D721Med (cell line): ENCODE measurements around the gene MS4A4A.

Experiments used
- DNase-seq: peaks from one replicate; pipeline ENCODE4 v3.0.0; 2011; ENCODE audit warnings: low spot score; ENCODE audit not compliant: insufficient read length
- FAIRE-seq: peaks from 2 replicates; lab custom pipeline; 2011; peaks lifted over from hg19 to GRCh38; lab: Jason Lieb, UNC
- TF ChIP-seq, protein P1 (sequence below): IDR thresholded peaks from 2 replicates; pipeline ENCODE4 v1.5.1; 2012; ENCODE audit warnings: mild to moderate bottlenecking, control low read depth; ENCODE audit not compliant: insufficient read depth; ENCODE audit errors: missing control alignments

The MS4A4A gene

DNA sequence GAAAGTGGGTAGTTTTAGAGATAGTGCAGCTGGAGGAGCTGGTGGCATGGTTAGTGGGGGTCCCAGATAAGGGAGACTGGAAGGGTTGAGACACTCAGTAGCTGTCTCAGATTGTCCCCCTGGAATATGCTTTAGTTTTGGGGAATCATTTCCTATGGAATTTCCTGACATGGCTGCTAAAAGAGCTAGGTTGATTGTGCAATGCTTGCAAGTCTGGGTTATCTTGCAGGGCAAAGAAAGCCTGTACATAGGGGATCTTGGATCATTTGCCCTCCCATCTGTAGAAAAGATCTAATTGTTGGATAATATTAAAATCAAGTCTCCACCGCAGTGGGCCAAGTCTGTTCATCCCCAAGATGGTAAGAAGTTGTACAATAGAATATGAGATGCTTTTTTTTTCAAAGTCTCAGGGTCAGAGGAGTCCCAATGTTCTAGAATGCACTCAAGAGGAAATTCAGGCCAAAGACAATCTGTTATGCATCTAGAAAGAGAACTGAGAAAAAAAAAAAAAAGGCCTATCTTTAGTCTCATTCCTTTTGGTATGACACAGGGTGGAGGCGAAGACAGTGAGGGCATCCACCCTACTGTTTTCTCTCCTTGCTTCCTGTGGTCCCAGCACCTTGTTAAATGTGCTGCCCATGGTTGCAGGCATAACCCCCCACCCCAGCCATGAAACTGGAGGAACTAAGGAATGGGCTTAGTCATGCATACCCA is 66.8 kb downstream of the MS4A4A start:
- FAIRE-seq (no peak), DNase-seq (no peak)
- TF ChIP-seq, protein P1, sequence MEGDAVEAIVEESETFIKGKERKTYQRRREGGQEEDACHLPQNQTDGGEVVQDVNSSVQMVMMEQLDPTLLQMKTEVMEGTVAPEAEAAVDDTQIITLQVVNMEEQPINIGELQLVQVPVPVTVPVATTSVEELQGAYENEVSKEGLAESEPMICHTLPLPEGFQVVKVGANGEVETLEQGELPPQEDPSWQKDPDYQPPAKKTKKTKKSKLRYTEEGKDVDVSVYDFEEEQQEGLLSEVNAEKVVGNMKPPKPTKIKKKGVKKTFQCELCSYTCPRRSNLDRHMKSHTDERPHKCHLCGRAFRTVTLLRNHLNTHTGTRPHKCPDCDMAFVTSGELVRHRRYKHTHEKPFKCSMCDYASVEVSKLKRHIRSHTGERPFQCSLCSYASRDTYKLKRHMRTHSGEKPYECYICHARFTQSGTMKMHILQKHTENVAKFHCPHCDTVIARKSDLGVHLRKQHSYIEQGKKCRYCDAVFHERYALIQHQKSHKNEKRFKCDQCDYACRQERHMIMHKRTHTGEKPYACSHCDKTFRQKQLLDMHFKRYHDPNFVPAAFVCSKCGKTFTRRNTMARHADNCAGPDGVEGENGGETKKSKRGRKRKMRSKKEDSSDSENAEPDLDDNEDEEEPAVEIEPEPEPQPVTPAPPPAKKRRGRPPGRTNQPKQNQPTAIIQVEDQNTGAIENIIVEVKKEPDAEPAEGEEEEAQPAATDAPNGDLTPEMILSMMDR, result no peak

DNA sequence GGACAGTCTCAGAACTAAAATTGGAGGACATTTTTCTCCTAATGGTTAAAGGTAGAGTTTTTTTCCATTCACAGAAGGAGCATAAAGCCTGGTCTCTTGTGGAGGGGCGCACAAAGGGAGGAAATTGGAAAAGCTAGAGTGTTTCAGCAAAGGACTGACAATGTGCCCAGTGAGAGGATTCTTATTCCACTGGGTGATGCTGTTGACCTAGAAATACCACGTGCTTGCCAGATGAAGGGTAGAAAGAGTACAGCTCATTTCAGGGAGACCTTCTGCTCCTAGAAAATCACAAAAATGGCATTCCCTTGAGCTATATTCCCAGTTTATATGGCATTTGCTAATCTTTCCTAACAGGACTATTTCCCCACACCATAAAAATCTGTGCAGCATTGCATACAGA is 67.7 kb downstream of the MS4A4A start:
- FAIRE-seq (no peak), DNase-seq (no peak)
- TF ChIP-seq, protein P1, result no peak

DNA sequence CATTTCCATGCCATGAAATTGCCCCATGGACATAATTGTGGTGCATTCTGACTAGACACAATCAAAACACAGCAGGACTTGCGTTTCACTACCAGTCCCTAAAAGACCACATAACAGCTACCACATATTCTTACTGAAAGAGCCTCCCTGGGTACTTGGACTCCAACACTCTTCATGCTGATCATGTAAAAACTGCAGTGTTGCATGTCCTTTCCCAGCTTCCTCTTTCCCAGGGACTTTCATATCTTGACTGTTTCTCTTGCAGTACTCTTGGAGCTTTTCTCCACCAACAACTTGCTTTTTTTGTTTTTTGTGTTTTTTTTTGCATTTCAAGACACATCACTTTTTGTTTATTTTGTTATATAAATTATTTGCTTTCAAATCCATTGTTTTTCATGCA is 69.5 kb downstream of the MS4A4A start:
- TF ChIP-seq, protein P1, result no peak
- no peak for FAIRE-seq
- DNase-seq, result no peak

DNA sequence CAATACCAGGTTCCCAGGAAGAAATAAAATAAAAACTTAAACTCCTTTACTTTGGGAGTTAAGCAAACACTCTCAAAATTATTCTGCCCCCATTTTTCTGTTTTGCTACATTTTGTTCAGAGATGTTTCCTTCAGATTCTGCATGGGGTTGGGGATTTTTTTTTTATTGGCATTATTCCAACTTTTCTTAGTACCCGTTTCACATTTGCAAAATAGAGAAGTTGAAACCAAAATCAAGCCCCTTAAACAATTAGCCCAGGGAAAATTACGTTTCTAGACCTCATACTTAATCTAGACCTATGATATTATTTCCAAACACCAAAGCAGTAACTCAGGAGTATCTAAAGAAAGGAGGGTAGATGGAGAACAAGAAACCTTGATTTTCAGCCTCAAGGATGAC is 77.3 kb downstream of the MS4A4A start:
- DNase-seq, result no peak
- no peak for FAIRE-seq
- TF ChIP-seq, protein P1, result no peak
